NCI-H1105 treated with DMSO at 0.1 percent for 48 hours (cell line): Measurements from ENCODE around the gene ZC3H18.

ENCODE experiments used
- DNase-seq: peaks from one replicate; lab custom pipeline; 2025; lab: John Stamatoyannopoulos, UW

ZC3H18 gene

DNA sequence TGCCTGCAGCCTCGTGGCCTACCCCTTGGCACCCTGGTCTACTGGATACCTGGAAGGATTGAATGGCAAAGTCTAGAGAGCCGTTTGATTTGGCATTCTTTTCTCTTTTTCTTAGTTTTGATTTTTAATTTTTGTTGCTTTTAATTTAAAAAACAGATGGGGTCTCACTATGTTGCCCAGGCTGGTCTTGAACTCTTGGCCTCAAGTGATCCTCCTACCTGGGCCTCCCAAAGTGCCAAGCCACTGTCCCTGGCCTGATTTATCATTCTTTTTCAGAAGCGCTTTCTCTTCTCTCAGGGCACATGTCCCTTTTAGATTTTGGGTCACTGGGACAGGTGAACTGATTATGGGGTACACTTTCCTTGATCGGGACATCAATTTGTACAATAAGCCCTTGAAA is 10.8 kb downstream of the ZC3H18 start:
- no peak for DNase-seq

DNA sequence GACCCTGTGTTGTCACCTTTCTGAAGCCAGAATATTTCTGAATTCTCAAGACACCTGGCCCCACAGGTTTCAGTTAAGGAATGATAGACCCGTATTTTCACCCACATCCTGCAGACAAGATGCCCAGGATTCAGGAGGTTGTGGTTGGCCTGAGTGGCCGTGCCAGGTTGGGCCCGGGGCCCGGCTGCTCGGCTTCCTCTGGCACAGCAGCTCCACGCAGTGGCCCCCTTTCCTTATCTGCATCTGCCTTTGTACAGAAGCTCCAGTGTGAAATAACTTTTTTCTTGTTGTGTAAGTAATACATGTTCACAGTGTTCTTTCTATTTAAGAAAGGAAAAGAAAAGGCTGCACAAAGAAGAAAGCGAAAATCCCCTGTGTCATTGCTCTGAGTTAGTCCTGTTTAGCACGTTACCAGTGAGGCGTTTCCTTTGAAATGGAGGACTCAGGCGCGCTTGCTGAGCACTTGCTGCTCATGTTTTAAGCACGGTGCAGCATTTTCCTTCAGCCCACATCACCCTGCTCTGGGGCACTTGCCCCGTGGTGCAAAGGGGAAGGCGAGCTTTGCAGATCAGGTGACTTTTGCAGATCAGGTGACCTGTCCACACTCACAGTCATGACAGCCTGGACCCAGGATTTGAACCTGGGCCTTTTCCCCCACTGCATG is 12.8 kb downstream of the ZC3H18 start:
- no peak for DNase-seq

DNA sequence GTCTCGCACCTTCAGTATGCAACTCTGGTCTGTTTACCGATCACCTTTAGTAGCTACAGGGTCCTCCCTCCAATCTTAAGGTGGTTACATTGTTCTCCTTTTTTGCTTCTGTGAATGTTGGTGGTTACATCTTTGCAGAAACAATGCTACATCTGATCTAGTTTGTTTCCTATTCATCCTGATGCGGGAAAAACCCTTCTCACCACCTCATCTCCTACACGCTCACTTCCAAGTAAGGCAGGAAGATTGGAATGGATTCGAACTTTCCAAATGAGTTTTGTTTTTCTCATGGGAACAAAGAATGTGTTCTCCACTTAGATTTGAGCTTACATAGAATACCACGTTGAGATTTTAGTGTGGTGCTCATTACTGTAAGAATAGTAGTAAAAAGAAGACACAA is 14.5 kb downstream of the ZC3H18 start:
- DNase-seq: no peak

DNA sequence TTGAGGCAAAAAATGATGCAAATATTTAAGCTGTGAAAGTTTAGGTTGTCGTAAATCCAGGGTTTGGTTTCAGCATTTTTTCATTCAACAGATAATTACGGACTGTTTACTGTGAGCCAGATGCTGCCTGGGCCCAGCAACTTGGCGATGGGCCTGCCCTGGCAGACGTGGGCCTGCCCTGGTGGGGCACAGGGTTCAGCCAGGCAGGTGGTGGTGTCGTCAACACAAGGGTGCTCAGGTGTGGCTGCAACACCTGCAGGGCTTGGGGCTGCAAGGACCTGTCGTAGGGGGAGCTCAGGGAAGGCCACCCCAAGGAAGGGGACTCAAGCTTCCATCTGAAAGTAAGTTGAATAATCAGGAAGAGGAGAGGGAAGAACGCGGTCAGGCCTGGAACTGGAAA is 15.1 kb downstream of the ZC3H18 start:
- DNase-seq: peak; percentile 73

- no peak for DNase-seq
Measured at GRCh38 chr16:88585927-88586581, 15.9 kb downstream of the ZC3H18 start.

DNA sequence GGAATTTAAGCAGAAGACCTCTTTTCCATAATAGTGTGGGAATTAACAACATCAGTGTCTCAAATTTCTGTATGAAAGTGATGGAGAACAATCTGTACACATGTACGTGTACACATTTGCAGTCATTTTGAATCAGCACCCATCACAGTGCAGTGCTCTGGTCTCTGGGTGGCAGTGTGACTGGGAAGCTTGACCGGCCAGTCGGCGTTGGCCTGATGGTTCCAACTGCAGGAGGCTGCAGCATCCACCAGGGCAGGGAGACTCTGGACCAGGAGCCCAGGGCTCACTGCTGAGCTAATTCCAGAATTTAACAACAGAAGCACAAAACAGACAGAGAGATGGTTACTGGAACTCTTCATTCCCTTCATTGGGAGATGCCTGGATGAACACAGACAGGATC is 17.9 kb downstream of the ZC3H18 start:
- DNase-seq: no peak

DNA sequence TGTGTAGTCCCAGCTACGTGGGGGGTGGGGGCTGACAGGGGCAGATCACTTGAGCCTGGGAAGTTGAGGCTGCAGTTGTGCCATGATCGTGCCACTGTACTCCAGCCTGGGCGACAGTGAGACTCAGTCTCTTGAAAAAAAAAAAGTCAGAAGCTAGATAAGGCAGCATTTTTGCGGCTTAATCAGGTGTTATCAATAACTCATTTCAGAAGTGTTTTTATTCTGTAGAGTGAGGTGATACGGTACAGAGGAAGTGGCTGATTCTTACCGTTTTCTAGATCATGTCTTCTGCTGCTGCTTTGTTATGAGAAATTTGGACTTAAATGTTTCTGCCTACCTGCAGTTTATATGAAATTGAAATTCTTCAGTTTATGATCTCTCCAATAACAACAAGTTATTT is 18.6 kb downstream of the ZC3H18 start:
- no peak for DNase-seq

DNA sequence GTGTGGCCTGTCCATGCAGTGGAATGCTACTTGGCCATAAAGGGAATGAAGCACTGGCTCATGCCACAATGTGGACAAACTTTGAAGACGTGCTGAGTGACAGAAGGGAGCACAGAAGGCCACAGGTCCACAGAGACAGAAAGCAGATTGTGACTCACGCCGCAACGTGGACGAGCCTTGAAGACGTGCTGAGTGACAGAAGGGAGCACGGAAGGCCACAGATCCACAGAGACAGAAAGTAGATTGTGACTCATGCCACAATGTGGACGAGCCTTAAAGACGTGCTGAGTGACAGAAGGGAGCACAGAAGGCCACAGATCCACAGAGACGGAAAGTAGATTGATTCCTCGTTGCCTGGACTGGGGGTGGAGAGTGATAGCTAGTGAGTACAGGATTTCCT is 19.2 kb downstream of the ZC3H18 start:
- no peak for DNase-seq

DNA sequence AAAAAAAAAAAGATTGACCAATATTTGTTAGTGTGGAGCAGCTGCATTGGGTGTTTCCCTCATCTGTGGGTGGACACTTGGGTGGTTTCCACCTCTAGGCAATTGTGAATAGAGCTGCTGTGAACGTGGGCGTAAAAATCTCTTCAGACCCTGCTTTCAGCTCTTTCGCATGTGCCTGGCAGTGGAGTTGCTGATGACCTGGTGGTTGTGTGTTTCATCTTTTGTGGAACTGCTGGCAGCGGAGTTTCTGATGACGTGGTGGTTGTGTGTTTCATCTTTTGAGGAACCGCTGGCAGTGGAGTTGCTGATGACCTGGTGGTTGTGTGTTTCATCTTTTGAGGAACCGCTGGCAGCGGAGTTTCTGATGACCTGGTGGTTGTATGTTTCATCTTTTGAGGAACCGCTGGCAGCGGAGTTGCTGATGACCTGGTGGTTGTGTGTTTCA is 21.4 kb downstream of the ZC3H18 start:
- no peak for DNase-seq

DNA sequence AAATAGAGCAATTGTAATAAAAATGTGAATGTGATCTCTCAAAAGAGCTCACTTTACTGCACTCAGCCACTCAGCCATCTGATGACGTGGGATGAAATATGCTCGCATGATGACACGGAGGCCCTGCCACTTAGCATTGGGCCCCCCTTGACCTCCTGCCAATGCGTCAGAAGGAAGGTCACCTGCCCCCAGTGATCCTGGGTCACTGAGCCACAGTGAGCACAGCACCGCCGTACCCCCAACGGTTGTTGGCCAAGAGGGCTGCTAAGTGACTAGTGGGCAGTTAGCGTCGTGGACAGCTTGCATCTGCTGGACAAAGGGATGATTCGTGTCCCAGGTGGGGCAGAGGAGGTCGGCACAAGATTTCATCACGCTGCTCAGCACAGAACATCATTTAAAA is 22.9 kb downstream of the ZC3H18 start:
- DNase-seq: no peak

DNA sequence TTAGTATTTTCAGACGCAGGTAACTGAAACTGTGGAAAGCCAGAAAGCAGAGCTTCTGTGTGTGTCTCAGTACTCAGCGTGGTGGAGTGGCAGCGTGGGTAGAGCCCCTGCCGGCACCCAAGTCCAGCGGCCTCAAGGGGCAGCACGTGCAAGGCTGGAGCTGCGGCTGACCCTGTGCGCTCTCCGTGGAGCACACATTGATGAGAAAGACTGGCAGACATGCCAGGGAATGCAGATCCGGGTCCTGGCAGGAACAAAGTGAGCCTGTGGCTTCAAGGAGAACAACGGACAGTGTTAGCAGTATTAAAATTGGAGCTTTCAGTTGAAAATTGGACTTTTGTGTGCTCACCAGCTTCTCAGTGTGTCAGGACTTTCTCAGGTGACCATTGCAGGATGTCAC is 23.3 kb downstream of the ZC3H18 start:
- no peak for DNase-seq

DNA sequence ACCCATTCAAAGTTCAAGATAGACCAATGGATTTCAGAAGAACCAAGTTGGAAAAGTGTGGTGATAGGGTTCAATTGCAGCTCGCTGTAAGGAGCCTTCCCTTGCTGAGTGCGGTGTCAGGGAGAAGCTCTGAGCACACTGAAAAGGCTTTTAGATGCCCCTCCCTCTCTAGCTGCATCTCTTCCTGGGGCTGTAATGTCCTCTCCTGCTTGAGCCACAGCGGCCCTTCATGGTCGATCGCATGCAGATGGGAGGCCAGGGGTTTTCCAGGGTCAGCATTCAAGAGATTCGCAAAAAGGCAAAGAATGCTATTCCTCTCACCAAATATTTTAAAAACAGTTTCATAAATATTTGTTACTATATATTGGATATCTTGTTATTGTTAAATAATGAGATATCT is 23.7 kb downstream of the ZC3H18 start:
- no peak for DNase-seq

GRCh38 chr16:88595101-88595500 is 24.9 kb downstream of the ZC3H18 start:
- no peak for DNase-seq

GRCh38 chr16:88595921-88596320 is 25.7 kb downstream of the ZC3H18 start:
- DNase-seq: no peak

DNA sequence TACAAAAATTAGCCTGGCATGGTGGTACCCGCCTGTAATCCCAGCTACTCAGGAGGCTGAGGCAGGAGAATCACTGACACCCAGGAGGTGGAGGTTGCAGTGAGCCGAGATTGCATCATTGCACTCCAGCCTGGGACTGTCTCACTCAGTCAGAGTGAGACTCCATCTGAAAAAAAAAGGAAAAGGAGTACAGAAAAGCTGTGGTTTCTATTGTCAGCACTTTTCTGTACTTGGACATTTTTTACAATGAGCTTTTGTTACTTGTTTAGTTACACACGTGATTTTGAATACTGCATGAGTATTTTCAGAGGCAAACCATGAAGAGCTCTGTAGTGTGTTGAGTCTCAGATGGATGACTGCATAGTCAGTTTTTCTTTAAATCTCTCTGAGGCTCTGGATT is 26.3 kb downstream of the ZC3H18 start:
- DNase-seq: no peak

DNA sequence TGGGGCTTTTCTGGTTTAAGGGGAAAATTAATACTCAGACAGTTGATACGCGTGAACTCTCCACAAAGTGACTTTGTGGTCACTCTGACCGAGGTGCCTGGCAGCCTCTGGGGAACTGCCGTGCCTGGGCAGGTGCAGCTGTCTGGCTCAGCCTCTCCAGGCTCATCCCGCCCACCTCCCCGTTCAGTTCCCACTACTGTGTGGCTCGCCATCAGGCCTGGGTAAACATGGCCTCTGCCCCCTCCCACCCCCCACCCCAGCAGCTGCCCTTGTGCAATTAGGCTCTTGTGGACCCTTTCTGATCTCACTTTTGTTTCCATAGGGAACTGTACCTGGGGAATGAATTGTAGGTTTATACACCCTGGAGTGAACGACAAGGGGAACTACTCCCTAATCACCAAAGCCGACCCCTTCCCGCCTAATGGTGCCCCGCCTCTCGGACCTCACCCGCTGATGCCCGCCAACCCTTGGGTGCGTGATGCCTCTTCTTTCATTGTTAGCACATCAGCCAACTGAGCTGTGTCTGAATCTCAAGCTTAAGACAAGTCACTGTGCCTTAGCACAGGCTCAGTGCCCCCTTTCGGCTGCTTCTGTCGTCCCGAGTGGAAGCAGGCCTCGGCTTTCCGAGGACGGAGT is 27.8 kb downstream of the ZC3H18 start:
- no peak for DNase-seq

DNA sequence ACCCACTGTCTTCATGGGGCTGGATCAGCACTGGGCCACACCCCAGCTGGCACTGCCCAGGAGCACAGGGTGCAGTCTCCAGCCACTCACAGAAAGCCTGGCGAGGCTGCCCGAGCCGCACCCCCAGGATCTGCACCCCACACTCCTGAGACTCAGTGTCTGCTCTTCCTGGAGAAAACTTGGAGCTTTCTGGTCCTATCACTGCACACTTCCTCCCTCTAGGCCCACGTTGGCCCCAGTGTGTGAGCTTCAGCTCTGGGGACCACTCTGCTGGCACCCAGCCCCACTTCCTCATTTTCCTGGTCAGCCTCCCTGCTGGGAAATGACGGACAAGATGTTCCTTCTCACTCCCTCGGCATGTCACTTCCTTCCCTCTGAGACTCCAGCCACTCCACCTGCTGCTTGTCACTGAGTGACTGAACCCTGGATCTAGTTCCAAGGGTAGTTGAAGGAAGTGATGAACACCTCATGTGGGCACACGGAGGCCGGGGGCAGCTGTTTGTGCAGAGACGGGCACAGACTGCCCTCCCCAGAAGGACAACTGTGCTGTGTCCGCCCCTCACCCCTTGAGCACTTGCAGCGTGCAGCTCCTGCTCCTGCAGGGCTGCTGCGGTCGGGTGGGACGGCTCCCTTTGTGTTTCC is 29.0 kb downstream of the ZC3H18 start:
- DNase-seq: no peak

- DNase-seq: no peak
Measured at GRCh38 chr16:88599825-88600538, 29.8 kb downstream of the ZC3H18 start.

- no peak for DNase-seq
Measured at GRCh38 chr16:88600539-88600896, 30.3 kb downstream of the ZC3H18 start.

GRCh38 chr16:88601313-88602036 is 31.3 kb downstream of the ZC3H18 start:
- DNase-seq: no peak

DNA sequence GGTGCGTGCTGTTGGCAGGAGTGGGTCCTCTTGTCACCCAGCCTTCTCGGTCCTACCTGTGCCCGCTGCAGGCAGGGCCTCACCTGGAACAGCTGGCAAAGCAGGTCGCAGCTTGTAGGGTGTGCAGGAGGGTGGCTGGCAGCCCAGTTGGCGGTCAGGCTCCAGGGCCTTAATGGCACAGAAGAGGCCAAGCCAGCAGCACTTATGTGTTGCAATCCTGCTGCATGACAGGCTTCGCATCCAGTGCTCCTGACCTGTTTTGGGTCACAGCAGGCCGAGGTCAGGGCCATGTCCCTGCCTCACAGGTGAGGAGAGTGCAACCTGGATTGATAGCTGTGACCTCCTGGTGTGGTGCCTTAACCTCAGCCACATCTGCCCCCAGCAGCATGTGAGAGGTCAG is 31.9 kb downstream of the ZC3H18 start:
- no peak for DNase-seq
